Right lobe of liver (tissue), 6 donors: ENCODE data around the gene LRRC47. TPM values are rescaled to one million over a fixed set of nuclear protein-coding genes. Genes with fewer than 3 reads are reported as not detected.

Source experiments
- ATAC-seq, 4 donors: fragments of 200-7000 bp; cut with Tn5 transposase; one replicate each; pipeline ENCODE4 v1.9.1; 2020; ENCODE audit warnings: mild to moderate bottlenecking in 4 of 4, moderate library complexity in 4 of 4
- DNase-seq, 3 donors: peaks; one replicate each; pipeline ENCODE4 v3.0.0-alpha.2; 2020
- H3K27ac ChIP-seq, 3 donors: fragments of 200-600 bp; one replicate each; pipeline ENCODE4 v1.8.0; 2022
- H3K27me3 ChIP-seq, 2 donors: fragments of 200-600 bp; one replicate each; pipeline ENCODE4 v1.8.0; 2022
- H3K36me3 ChIP-seq, 4 donors: fragments of 200-600 bp; sonication (generic) in 1 of 4; one replicate each; pipeline versions ENCODE4 v1.5.1 to v1.8.0; 2017 to 2022; ENCODE audit warnings: control low read depth in 1 of 4
- H3K4me1 ChIP-seq, 4 donors: fragments of 200-600 bp; sonication (generic) in 1 of 4; one replicate each; pipeline versions ENCODE4 v1.5.1 to v1.8.0; 2017 to 2022; ENCODE audit warnings: control low read depth in 1 of 4
- H3K4me3 ChIP-seq, 3 donors: fragments of 200-600 bp; one replicate each; pipeline ENCODE4 v1.8.0; 2022
- H3K9me3 ChIP-seq, 4 donors: fragments of 200-600 bp; sonication (generic) in 1 of 4; one replicate each; pipeline versions ENCODE4 v1.5.1 to v1.8.0; 2017 to 2022; ENCODE audit warnings: control low read depth in 1 of 4
- POLR2A ChIP-seq: fragments of 450-650 bp; IDR thresholded peaks from one replicate; pipeline ENCODE4 v1.6.1; 2017; ENCODE audit warnings: antibody characterized with exemption, mild to moderate bottlenecking
- WGBS: methylation state at CpG from one replicate; pipeline ENCODE4 v1.1.6; 2018; ENCODE audit warnings: low coverage, low lambda C conversion rate; ENCODE audit not compliant: insufficient coverage; ENCODE audit errors: missing lambda C conversion rate; 5-methylcytosine and 5-hydroxymethylcytosine counted together
- intact Hi-C, 2 donors: fragments of 100-400 bp; cut with DNase I; formaldehyde crosslinking; loops; one replicate each; pipeline versions ENCODE4 v1.11.2 to v1.14.1; 2022
- small RNA-seq, 2 experiments: library from RNA; depleted of rRNA; stranded (forward); fragments of <200 nt; gene quantifications; one replicate each; pipeline ENCODE3, GENCODE V24; 2016
- total RNA-seq, 6 experiments: library from RNA; depleted of rRNA in 2 of 6; stranded (reverse); fragments of >200 nt in 2 of 6; fragmentation: NEBNext Ultra II Directional in 3 of 6; extraction: Animal tissue kit (Norgen Biotek cat#: 25700) in 3 of 6; gene quantifications; one replicate each; pipeline versions ENCODE4 v1.1.0 to v1.2.4, GENCODE V29; 2016 to 2023
- TF ChIP-seq, protein P1 (sequence below), 4 donors: fragments of 200-600 bp in 3 of 4; fragments of 450-650 bp in 1 of 4; IDR thresholded peaks; one replicate each; pipeline versions ENCODE4 v1.5.1 to v1.8.0; 2016 to 2022; ENCODE audit warnings: antibody characterized with exemption in 4 of 4, mild to moderate bottlenecking in 2 of 4
- donor health status: DM: no; HTN: yes; CAD: no.
- donor health status: DM: no; HTN: no; CAD: no.
- donor health status: DM: no; HTN: no; CAD: no.
- donor health status: DM: no; HTN: yes; CAD: no.
- donor health status: DM: no; HTN: yes; CAD: no.

The LRRC47 gene
- total RNA-seq, 6 experiments from 2014 or later, result 22.7 to 32.2 (median 25.8) TPM

DNA sequence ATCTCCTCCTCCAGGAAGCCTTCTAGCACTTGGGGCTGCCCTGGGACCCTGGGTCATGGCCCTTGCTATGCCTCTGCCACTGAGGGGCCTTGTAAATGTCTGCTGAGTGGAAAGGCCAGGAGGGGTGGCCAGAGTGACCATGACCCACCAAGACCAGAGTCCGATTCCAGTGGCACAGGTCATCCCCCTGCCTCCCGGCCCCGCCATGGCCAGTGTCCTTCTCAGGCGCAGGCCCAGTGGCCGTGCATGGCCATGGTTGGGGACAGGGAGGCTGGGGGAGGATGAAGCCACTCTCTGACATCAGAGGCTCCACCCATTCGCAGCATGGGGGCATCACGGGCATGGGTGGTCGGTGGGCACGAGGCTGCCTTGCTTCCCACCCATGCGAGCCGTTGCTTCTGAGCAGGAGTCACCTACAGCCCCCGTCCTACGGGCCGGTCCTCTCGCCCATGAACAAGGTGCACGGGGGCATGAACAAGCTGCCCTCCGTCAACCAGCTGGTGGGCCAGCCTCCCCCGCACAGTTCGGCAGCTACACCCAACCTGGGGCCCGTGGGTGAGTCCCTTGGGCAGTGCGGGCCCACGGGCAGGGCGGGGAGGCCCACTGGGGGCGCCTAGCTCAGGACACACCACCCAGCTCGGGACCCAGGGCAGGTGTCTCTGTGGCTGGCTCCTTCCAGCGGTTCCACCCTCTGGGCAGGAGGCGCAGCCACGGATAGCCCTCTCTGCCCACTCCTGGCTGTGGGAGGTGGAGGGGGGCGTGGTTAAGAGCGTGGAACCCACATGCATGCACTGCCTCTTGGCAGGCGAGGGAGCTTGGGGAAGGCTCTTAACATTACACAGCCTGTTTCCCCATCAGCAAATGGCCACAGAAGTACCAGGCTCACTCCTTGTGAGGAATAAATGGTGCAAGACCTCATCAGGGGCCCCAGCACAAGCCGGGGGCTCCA is 66.4 kb downstream of the LRRC47 start:
- H3K9me3 ChIP-seq, result no peaks in the 10 kb centered on the region
- H3K4me1 ChIP-seq, result peaks cover 0 to 8% (median 0%) of the 10 kb centered on the region in 4 donors
- TF ChIP-seq, protein P1, sequence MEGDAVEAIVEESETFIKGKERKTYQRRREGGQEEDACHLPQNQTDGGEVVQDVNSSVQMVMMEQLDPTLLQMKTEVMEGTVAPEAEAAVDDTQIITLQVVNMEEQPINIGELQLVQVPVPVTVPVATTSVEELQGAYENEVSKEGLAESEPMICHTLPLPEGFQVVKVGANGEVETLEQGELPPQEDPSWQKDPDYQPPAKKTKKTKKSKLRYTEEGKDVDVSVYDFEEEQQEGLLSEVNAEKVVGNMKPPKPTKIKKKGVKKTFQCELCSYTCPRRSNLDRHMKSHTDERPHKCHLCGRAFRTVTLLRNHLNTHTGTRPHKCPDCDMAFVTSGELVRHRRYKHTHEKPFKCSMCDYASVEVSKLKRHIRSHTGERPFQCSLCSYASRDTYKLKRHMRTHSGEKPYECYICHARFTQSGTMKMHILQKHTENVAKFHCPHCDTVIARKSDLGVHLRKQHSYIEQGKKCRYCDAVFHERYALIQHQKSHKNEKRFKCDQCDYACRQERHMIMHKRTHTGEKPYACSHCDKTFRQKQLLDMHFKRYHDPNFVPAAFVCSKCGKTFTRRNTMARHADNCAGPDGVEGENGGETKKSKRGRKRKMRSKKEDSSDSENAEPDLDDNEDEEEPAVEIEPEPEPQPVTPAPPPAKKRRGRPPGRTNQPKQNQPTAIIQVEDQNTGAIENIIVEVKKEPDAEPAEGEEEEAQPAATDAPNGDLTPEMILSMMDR (IDR thresholded peaks at IDR 0.05), result no peak
- TF ChIP-seq POLR2A, result no peak
- H3K36me3 ChIP-seq, result no peaks in the 10 kb centered on the region
- H3K4me3 ChIP-seq, result no peak overlapping the region
- WGBS, result 20% methylated on average over 1 of the region's 32 CpGs
- DNase-seq (no peak), ATAC-seq (no peak)
- no peaks in the 10 kb centered on the region for H3K27me3 ChIP-seq
- intact Hi-C loops, result no loop called here
- H3K27ac ChIP-seq, result no peak overlapping the region

Small RNAs within 50 kb of the gene (small RNA-seq; reads per million reads assigned to genes)
- 0 reads per million in 2 experiments for gene RF02197
- gene RN7SL574P, result 0 reads per million in 2 experiments

Other genes with a start within 250 kb of the LRRC47 start
- 1 to 10 TPM; 2.2 to 9.6 (median 4.4) TPM for gene MEGF6, start 185.0 kb downstream of the LRRC47 start, total RNA-seq
- gene TPRG1L, start 171.5 kb downstream of the LRRC47 start, total RNA-seq, result 10 to 100 TPM; 42.5 to 54.6 (median 53.4) TPM
- 1 to 10 TPM; 5.6 to 9.1 (median 7.1) TPM for gene WRAP73, start 146.4 kb downstream of the LRRC47 start, total RNA-seq
- 1 to 10 TPM in 2 of 6 experiments, under 1 TPM in 4; 0.05 to 2.3 (median 0.32) TPM for gene TP73, start 144.0 kb downstream of the LRRC47 start, total RNA-seq
- gene CCDC27, start 44.0 kb downstream of the LRRC47 start, total RNA-seq, result not detected
- 1 to 10 TPM; 2.6 to 8.7 (median 4.6) TPM for gene SMIM1, start 23.7 kb downstream of the LRRC47 start, total RNA-seq
- 10 to 100 TPM; 16.7 to 36.4 (median 26.6) TPM for gene CEP104, start 60.7 kb upstream of the LRRC47 start, total RNA-seq
- gene DFFB, start 61.0 kb upstream of the LRRC47 start, total RNA-seq, result 1 to 10 TPM; 2.0 to 3.5 (median 2.9) TPM
- 10 to 100 TPM in 5 of 6 experiments, 1 to 10 TPM in 1; 9.7 to 20.9 (median 11.1) TPM for gene C1orf174, start 103.8 kb upstream of the LRRC47 start, total RNA-seq